ENCODE measurements around the gene FGD3.

DNA sequence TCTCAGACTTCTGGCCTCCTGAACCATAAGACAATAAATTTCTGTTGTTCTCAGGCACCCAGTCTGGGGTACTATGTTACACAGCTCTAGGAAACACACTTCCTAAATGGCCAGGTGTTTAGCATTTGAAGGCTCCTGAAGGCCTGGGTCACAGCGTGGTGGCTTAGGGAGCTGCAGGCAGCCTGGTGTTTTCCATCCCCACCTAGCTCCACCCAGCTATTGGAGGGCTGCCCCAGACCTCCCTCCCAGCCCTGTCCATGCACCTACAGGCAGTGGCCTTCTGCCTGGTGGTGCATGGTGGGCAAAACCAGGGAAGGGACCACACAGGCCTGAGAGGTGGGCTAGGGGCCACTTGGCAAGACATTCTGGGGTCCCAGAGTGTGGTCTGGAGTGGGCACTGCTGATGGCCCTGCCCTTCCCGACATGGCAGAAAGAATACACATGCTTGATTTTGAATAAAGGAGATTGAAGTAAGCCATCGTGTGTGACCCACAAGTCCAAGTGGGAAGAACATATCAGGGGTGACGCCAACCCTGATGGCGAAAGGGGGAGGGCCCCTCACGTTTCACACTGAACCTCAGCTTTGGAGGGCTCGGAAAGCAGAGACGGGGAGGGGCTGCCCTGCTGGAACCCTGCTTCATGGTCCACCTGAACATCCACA is 109.8 kb downstream of the FGD3 start:
- TF ChIP-seq CTCF (IDR thresholded peaks at IDR 0.05) (no peak), POLR2A (IDR thresholded peaks at IDR 0.05) (no peak)

Measured in right lobe of liver (tissue), 4 donors.